ENCODE results near the gene GOLGA6L7.
"Not testable (repeated sequence)": the region's sequence is repeated elsewhere in the genome, so short reads cannot be mapped to it uniquely, and the experiment has no call there.

DNA sequence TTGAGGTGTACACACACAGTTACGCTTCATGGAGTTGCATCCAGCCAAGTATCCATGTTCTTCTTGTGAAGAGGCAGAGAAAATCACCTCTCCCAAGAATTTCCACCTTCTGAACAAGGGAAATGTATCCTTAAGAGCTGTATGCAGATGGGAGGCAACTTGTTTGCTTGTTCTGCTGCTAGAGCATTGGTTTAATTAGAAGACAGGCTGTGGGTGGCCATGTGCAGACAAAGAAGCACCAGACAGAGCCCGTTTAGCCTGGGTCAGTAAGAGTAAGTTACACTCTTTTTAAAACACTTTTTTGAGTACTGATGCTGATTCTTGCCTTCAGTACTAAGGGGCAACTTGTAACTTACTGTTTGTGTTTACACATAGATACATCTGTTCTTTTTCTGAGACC lies 50.2 kb downstream of the GOLGA6L7 start:
- not testable (repeated sequence) for TF ChIP-seq YY1 (IDR thresholded peaks at IDR 0.05; ENCODE audit: insufficient read depth, insufficient read length); SUZ12 (IDR thresholded peaks at IDR 0.05; ENCODE audit: extremely low read depth, insufficient read depth, insufficient read length); ZNF274 (IDR thresholded peaks at IDR 0.05; ENCODE audit: low read depth, low read length)
